Measurements from ENCODE around the gene PDE6A.
"Not testable (repeated sequence)": the region's sequence is repeated elsewhere in the genome, so short reads cannot be mapped to it uniquely, and the experiment has no call there.

Gene PDE6A

GRCh38 chr5:149951138-149951749, 6.7 kb upstream of the PDE6A start:
- no peak for DNase-seq

- no peak for DNase-seq
Observed at GRCh38 chr5:149948993-149949392, 4.4 kb upstream of the PDE6A start.

GRCh38 chr5:149946118-149946517, 1.5 kb upstream of the PDE6A start:
- no peak for DNase-seq

GRCh38 chr5:149943177-149943949, 1.2 kb downstream of the PDE6A start:
- DNase-seq = not testable (repeated sequence)

GRCh38 chr5:149942741-149943169, 1.8 kb downstream of the PDE6A start:
- DNase-seq = not testable (repeated sequence)

- DNase-seq = no peak
Observed at GRCh38 chr5:149942199-149942598, 2.4 kb downstream of the PDE6A start.

GRCh38 chr5:149941795-149942194, 2.8 kb downstream of the PDE6A start:
- no peak for DNase-seq

GRCh38 chr5:149940941-149941644, 3.5 kb downstream of the PDE6A start:
- DNase-seq = no peak

- DNase-seq = no peak
Observed at GRCh38 chr5:149940077-149940574, 4.5 kb downstream of the PDE6A start.

GRCh38 chr5:149939546-149939945, 5.0 kb downstream of the PDE6A start:
- no peak for DNase-seq

- DNase-seq = no peak
Observed at GRCh38 chr5:149938791-149939358, 5.7 kb downstream of the PDE6A start.

- no peak for DNase-seq
Observed at GRCh38 chr5:149938279-149938678, 6.3 kb downstream of the PDE6A start.

GRCh38 chr5:149937610-149938009, 7.0 kb downstream of the PDE6A start:
- peak; percentile 76 for DNase-seq

- DNase-seq = no peak
Observed at GRCh38 chr5:149936700-149937091, 7.9 kb downstream of the PDE6A start.

- DNase-seq = no peak
Observed at GRCh38 chr5:149936044-149936699, 8.4 kb downstream of the PDE6A start.

GRCh38 chr5:149935431-149935901, 9.1 kb downstream of the PDE6A start:
- no peak for DNase-seq

GRCh38 chr5:149932445-149933350, 11.9 kb downstream of the PDE6A start:
- no peak for DNase-seq

GRCh38 chr5:149931992-149932436, 12.6 kb downstream of the PDE6A start:
- peak; percentile 28 for DNase-seq

- DNase-seq = no peak
Observed at GRCh38 chr5:149930749-149931574, 13.6 kb downstream of the PDE6A start.

- no peak for DNase-seq
Observed at GRCh38 chr5:149930043-149930748, 14.4 kb downstream of the PDE6A start.
